ENCODE results near the gene SPEN. TPM values are rescaled to one million over a fixed set of nuclear protein-coding genes. Genes with fewer than 3 reads are reported as not detected.

Gene SPEN
- total RNA-seq, 6 experiments from 2014 or later, result 13.5 to 33.7 (median 23.2) TPM

DNA sequence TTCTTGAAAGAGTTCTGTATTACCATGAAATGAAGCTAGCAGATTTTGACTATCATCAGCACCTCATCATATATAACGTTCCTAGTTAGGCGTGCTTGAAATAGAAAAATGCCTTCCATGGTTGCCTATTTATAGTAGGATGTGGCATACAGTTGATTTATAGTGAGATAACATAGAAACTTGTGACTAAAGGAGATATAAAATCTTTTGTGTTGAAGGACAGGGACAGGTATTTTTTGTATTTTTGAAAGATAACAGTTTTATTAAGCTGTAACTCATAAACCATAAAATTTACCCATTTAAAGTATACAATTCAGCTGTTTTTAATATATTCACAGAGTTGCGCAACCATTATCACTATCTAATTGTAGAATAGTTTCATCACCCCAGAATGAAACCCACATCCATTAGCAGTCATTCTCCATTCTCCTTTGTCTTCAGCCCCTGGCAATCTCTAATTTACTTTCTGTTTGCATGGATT is 19.3 kb downstream of the SPEN start:
- no peak for TF ChIP-seq CTCF (IDR thresholded peaks at IDR 0.05)
- intact Hi-C loops (cut with DNase I), result no loop called here
- ATAC-seq (no peak), DNase-seq (no peak)
- Histone ChIP-seq H3K27ac (no peak overlapping the region), H3K36me3 (no peaks in the 10 kb centered on the region), H3K27me3 (no peaks in the 10 kb centered on the region), H3K4me3 (no peak overlapping the region), H3K9me3 (no peaks in the 10 kb centered on the region), H3K4me1 (peaks cover 0 to 3% (median 0%) of the 10 kb centered on the region in 4 donors)
- 90% methylated on average over 3 of the region's 3 CpGs for whole genome bisulfite sequencing (ENCODE audit: insufficient coverage, low coverage, low lambda C conversion rate, missing lambda C conversion rate)

DNA sequence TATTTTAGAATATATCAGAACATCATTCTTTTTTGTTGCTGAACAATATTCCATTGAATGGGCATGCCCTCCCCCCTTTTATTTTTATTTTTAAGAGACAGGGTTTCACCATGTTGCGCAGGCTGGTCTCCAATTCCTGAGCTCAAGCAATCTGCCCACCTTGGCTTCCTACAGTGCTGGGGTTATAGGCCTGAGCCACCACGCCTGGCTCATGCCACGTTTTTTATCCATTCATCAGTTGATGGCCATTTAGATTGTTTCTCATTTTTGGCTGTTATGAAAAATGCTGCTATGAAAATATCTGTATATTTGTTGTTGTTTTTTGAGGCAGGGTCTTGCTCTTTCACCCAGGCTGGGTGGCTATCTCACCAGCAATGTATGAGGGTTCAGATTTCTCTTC is 19.8 kb downstream of the SPEN start:
- TF ChIP-seq CTCF (IDR thresholded peaks at IDR 0.05) (no peak), POLR2A (IDR thresholded peaks at IDR 0.05) (no peak)

GRCh38 chr1:15869413-15869812 is 21.9 kb downstream of the SPEN start:
- Histone ChIP-seq H3K27me3 (no peaks in the 10 kb centered on the region), H3K27ac (no peak overlapping the region), H3K9me3 (no peaks in the 10 kb centered on the region), H3K4me3 (no peak overlapping the region), H3K4me1 (peaks cover 0 to 3% (median 0%) of the 10 kb centered on the region in 4 donors), H3K36me3 (peaks cover 0 to 8% (median 3%) of the 10 kb centered on the region in 4 donors)
- intact Hi-C loops (cut with DNase I), result no loop called here
- TF ChIP-seq CTCF (IDR thresholded peaks at IDR 0.05) (no peak), POLR2A (IDR thresholded peaks at IDR 0.05) (no peak)
- 100% methylated on average over 2 of the region's 2 CpGs for WGBS (ENCODE audit: insufficient coverage, low coverage, low lambda C conversion rate, missing lambda C conversion rate)
- DNase-seq, result no peak
- ATAC-seq, result no peak

More for the DNA sequence above, 19.8 kb downstream of the SPEN start:
- DNase-seq (no peak), ATAC-seq (no peak)
- WGBS (ENCODE audit: insufficient coverage, low coverage, low lambda C conversion rate, missing lambda C conversion rate), result 89% methylated on average over 2 of the region's 3 CpGs
- peaks cover 0 to 3% (median 0%) of the 10 kb centered on the region in 4 donors for H3K4me1 ChIP-seq
- H3K36me3 ChIP-seq, result no peaks in the 10 kb centered on the region
- no peak overlapping the region for H3K27ac ChIP-seq
- intact Hi-C loops (cut with DNase I), result no loop called here
- H3K9me3 ChIP-seq, result no peaks in the 10 kb centered on the region
- no peak overlapping the region for H3K4me3 ChIP-seq
- H3K27me3 ChIP-seq, result no peaks in the 10 kb centered on the region

- Histone ChIP-seq H3K4me1 (peaks cover 0 to 3% (median 0%) of the 10 kb centered on the region in 4 donors), H3K36me3 (peaks cover 0 to 8% (median 3%) of the 10 kb centered on the region in 4 donors), H3K9me3 (no peaks in the 10 kb centered on the region), H3K27ac (no peak overlapping the region), H3K27me3 (no peaks in the 10 kb centered on the region), H3K4me3 (no peak overlapping the region)
- ATAC-seq (no peak), DNase-seq (no peak)
- TF ChIP-seq CTCF (IDR thresholded peaks at IDR 0.05) (no peak), POLR2A (IDR thresholded peaks at IDR 0.05) (no peak)
- intact Hi-C loops (cut with DNase I), result no loop called here
- WGBS (ENCODE audit: insufficient coverage, low coverage, low lambda C conversion rate, missing lambda C conversion rate), result 40% methylated on average over 1 of the region's 1 CpG
These were observed 22.9 kb downstream of the SPEN start for GRCh38 chr1:15870421-15870820.

DNA sequence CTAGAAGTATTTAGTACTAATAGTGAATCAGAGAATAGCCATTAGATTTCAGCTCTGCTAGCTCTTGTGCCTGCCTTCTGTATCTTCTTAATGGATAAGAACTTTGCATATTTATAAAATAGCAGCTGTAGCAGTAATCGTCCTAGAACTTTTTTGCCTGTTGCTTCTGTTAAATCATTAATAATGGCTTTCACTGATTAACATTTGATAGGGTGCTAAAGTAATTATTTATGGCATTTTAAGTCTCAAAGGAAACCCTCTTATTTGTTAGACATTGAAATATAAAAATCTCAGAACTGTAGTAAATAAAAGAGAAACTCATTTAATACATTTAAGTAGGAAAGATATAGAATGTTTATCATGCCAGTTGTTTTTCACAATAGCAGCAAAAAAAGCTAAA is 27.0 kb downstream of the SPEN start:
- H3K4me3 ChIP-seq, result no peak overlapping the region
- WGBS (ENCODE audit: insufficient coverage, low coverage, low lambda C conversion rate, missing lambda C conversion rate), result 33% methylated on average over 1 of the region's 1 CpG

More for the DNA sequence above, 27.0 kb downstream of the SPEN start:
- H3K9me3 ChIP-seq, result no peaks in the 10 kb centered on the region
- intact Hi-C loops (cut with DNase I), result no loop called here
- ATAC-seq, result no peak
- H3K27me3 ChIP-seq, result no peaks in the 10 kb centered on the region
- DNase-seq, result no peak
- TF ChIP-seq CTCF (IDR thresholded peaks at IDR 0.05), result no peak
- TF ChIP-seq POLR2A (IDR thresholded peaks at IDR 0.05), result no peak
- peaks cover 0 to 18% (median 3%) of the 10 kb centered on the region in 4 donors for H3K36me3 ChIP-seq
- peaks cover 0 to 2% (median 0%) of the 10 kb centered on the region in 4 donors for H3K4me1 ChIP-seq
- H3K27ac ChIP-seq, result no peak overlapping the region
